NCI-H345 treated with DMSO at 0.1 percent for 48 hours (cell line): ENCODE measurements around the gene MN1.
A peak's percentile ranks its signal among the peaks of the same experiment; 100 is the strongest.

Experiments
- DNase-seq: peaks from one replicate; lab custom pipeline; 2025; ENCODE audit not compliant: unreplicated experiment; lab: John Stamatoyannopoulos, UW

MN1 gene

DNA sequence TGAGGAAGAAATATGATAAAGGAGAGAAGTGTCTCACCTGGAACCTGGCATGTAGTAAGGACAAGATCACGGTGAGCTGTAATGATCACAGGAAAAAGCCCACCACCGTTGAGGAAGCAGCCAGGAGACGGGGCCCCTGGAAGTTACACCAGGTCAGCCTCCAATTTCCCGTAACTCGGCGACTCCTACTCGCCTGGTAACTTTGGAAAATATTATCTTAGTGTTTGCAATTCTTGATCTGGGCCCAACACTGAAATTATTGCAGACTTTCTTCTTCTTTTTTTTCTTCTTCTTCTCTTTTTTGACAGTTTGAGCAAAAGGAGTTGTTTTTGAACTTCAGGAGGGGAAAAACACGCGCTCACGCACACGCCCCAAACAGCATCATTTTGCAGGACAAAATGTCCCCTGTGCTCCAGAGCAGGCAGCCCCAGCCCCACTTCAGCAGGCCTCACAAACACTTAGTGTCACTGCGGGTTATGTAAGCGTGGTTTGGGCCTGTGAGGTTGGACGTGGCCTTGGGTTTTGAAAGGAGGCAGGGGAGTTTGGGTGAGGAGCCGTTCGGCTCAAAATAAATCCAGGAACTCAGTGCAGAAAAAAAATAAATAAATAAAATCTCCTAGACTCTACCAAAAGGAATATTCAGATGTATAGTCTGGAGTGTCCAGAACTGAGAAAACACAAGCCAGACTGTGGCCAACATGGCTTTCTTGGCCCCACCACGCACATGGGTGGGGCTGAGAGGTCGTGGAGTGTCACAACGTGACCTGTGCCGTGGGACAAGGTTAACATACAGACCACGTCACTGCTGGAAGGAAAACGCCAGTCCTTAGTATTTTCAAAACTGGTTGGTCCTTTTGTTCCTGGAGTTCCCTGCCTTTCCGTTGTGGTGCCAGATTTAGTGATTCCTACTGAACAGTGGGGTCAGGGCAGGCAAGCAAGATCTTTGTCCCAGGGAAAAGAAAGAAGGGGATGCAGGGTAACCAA is 26.3 kb upstream of the MN1 start:
- no peak for DNase-seq

DNA sequence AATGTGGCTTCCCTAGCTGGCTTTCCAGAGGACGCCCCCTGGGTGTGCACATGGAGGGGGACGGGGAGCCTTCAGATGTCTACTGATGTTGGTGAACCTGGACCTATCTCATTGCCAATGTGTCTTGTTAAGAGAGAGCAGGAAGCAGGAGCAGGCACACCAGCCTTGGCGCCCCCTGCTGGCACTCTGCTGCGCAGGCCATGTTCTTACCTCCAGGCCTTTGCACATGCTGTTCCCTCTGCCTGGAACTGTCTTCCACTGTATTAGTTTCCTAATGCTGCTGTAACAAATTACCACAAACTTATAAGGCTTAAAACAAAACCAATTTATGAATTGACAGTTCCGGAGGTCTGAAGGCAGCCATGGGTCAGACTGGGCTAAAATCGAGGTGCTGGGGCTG is 23.6 kb upstream of the MN1 start:
- DNase-seq = no peak

DNA sequence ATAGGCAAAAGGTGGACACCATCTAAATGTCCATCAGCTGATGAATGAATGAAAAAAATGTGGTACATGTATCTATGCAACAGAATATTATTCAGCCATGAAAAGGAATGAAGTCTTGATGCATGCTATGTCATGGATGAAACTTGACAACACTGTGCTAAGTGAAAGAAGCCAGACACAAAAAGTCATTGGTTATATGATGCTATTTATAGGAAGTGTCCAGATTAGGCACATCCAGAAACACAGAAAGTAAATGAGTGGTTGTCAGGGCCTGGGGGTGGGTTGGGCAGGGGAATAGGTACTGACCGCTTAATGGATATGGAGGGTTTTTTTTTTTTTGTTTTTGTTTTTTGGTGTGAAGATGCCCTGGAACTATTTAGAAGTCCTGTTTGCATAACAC is 21.7 kb upstream of the MN1 start:
- DNase-seq = no peak

DNA sequence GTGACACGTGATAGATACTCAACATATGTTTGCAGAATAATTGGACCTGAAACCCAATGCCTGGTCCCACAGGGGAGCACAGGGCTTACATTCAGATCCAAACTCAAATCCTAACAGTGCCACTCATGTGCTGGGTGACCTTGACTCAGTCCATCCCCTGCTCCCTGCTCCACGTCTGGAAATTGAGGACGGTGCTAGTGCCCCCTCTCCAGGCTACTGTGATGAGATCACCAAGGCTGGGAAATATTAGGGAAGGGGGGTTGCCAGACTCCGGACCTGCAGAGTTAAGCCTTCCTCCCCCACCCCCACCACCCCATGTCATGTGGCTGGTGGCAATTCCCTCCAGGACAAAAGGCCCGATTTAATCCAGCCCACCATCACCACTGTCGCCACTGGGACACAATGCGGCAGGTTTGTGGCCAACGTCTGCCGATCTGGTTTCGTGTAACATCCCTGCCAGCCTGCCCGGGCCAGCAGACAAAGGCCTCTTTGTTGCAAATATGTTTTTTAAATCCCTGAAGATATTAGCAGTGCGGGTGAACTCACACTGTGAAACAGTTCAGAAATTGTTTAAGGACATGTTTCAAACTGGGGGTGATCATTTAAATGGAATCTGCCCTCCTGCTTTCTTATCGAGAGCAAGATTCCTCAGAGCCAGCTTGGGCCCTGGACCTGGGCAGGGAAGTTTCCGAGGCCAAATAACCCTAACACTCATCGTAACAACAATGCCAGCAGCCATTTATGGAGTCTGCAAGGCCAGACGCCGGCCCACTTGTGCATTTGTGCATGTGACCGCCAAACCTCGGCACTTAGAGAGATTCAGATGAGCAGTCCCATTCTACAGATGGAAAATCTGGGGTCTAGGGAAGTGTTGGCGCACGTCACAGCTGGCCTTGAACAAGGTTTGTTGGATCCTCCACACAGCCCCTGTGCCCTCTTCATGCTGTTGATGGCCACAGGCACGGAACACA is 19.6 kb upstream of the MN1 start:
- DNase-seq = no peak

DNA sequence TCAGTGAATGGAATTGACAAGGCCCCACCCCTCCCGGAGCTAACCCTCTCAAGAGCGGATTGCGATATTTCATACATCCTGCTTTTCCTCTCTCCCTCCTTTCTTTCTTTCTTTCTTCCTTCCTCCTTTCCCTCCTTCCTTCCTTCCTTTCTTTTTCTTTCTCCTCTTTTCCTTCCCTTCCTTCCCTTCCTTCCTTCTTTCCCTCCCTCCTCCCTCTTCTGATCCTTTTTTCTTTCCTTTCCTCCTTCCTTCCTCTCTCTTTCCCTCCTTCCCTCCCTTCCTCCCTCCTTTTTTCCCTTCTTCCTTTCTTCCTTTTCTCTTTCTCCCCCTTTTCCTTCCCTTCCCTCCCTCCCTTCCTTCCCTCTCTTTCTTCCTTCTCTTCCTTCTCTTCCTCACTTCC is 15.0 kb upstream of the MN1 start:
- DNase-seq = no peak

DNA sequence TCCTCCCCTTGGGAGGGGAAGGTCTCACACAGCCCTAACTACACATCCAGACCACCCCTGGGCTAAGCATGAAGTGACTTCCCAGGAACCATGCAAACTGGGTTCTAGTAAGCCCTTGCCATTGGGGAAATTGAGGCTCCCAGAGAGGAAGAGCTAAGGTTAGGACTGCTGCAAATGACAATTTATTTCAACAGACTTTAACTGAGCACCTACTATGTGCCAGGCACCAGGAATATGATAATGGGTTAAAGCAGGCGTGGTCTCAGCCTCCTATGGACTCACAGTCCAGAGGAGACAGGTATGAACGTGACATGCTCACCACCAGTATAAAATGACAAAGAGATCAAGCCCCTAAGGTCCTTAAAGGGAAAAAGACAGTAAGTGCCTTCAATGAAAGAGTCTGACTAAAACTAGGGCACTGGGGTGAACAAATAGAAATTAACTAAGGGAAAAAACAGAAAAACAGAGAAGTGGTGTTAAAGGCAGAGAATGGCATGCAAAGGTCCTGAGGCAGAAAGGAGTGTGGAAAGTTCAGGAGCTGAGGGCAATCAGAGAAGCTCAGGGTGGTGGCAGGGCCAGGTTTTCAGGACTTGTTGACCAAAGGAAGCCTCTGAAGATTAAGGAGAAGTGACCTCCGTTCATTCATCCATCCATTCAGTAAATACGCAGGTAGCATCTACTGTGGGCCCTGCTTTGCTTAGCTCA is 14.4 kb upstream of the MN1 start:
- no peak for DNase-seq

DNA sequence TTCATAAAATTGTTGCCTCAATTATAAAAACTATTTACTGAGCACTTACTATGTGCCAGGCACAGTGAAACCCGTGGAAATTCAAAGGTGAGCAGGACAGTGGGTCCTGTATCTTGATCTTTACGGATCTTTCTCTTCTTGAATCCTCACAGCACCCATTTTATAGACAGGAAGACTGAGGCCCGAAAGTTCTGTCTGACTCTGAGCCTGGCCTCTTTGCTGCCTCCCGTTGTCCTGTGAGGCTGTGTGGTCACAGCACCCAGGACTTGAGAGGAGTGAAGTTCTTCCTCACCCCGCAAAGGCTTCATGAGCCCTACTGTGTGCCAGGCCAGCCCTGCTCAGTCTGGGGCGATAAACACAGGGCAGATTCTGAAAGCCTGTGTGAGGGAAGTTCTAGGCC is 13.4 kb upstream of the MN1 start:
- DNase-seq = no peak

DNA sequence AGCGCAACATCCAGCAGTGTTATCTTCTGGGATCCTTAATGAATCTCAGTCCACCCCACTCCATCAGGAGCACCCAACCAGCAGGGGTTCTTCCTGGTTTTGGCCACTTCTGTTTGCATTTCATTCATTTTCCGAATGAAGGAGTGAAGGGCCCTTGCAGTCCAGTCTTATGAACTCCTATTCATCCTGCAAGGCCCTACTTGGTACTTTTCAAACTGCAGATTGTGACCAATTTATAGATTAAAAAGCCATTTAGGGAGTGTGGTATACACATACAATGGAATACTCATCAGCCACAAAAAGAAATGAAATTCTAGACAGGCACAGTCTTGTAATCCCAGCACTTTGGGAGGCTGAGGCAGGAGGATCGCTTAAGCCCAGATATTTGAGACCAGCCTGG is 10.2 kb upstream of the MN1 start:
- no peak for DNase-seq

DNA sequence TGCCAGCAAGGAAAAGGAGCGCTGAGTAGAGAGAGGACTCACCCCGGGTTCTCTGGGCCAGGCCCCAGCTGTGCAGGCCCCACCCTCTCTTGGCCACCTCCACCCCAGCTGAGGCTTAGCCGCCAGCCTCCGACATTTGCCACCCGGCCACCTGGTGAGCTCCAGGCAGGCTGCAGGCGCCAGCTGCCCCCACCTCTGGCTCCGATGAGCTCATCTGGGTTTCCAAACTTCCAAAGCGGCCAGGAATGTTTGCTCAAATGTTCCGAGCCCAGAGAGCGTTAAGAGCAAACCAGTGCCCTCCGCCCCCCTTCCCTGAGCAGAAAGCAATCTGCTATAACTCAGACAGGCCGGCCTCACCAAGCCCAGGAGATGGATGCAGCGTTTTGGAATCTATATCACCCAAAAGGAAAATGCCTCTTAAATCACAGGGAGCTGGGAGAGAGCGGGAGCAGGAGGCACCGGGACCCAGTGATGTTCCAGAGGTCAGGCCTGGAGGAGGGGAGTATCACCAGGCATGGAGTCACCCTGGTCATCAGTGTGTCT is 9.1 kb upstream of the MN1 start:
- peak; percentile 11 for DNase-seq

DNA sequence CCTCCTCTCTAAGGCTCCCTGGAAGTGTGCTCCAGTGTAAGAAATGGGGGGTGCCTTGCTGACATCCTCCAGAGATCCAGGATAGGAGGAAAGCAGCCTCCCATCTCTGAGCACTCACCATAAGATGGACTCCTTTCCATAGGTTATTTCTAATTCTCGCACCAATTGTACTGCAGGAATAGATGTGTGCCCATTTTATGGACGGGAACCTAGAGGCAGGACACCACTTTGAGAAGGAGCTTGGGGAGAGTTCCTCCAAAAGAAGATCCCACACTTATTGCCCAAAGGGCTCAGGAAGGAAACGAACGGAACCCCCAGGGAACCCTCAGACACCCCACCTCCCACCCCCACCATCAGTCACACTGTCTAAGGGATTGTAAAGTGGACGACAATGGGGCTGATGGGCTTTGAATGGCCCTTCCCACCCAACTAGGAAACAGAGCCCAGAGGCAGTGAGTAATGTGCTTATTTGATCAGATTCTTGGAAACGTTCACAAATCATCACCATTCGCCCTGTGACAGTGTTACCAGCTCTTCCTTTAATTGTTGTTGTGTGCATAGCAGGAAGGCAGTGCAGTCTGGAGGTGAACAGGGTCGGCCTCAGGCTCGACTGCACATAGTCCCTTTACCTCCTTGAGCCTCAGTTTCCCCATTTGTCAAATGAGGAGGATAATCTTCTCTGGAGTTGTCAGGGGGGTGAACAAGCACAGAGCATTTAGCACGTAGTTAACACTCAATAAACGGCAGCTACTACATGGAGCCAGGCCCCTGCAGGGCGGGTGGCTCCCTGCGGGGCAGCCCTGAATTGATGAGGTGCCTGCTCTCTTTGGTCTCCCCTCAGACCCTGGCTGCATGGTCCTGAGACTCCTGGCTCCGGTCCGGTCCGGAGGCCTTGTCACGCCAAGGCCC is 8.4 kb upstream of the MN1 start:
- no peak for DNase-seq

DNA sequence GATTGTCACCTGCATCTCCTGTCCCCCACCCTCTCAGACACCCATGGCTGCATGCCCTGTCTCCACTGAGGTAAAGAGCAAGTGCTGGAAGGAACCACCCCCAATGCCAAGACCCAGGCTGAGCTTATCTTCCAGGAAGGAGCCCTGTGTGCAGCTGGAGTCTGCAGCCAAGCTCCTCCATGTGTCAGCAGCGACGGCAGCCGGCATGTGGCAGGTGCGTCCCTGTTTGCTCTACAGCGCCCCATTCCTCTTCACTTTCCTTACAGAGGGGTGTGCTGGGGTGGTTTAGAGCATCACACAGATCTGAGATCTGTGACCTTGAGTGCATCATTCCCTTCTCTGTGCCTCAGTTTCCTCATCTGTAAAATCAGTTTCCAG is 7.7 kb upstream of the MN1 start:
- DNase-seq = no peak

DNA sequence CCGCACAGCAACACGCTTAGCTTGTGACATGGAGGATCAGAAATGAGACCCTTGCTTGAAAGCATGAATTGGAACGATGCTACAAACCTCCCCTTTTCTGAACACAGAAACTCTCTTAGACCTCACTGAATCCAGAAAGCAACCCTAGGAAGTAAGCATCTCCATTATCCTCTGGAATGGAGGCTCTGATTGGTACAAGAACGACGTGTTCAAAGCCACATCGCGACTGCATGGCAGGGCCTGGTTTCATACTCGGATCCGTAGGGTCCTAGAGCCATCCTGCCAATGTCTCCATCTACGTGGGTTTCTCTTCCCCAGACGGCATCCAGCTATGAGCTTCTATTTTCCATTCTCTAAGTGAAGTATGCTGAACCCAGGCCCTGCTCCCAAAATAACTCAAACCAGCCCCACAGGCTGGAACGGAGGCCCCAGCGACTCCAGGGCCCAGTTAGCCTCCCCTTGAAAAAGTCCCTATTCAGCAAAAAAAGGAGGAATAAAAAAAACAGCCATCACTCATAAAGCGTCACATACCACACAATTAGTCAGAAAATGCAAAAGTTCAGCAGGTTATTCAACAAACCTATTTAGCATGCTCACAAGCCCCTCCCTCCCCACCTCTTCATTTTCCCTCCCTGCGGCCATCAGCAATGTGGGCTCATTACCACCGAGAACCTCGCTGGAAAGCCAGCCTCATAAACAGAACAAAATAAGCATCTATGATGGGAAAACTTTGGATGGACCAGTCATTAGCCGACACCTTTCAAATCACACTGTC is 7.1 kb upstream of the MN1 start:
- DNase-seq = no peak

DNA sequence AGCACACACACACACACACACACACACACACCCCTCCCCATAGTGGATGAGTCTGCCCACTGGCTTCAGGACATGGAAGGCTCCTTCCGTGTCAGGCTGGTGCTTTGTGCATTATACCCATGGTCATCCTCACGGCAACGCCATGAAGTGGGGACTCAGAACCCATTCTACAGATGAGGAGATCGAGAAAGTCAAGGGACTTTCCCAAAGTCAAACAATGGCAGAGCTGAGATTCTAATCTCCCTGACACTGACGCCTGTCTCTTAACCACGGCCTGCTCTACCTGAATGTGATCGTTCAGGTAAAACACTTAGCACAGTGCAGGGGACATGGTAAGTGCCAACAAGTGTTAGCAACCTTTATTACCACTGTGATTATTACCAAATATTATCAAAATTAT is 4.3 kb upstream of the MN1 start:
- no peak for DNase-seq

DNA sequence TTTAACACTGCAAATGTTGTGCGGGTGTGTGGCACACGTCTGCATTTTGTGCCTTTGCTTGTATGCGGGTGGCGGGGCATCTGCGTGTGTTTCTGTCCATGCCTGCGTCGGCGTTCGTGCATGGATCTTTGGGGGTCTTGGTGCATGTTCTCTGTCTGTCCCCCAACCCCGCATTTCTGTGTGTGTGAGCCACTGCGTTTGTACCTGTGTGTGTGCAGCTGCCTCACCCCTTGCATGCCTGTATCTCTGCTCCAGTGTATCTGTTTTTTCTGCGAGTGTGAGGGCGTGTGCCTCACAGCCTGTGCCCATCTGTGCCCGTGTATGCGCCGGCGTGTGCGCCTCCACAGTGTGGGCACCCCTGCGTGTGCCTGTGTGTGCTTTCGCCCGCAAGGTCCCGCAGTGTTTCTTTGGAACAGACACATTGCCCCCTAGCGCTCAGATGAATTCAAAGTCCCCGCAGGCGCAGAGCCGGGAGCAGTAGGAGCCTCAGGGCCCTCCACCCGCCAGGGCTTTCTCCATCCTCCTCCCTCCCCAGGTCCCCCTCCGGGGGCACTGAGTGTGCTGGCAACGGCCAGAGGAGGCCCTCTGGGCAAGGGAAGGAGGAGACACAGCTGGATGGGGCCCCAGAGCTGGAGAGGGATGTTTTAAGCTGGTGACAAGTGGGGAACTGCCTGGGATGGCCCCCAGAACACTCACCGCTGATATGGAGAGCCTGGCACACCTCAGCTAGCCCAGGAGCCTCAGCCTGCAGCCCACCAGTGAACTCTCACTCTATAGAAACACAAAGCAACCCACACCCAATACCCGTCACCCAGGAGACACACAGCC is 3.1 kb upstream of the MN1 start:
- peak; percentile 27 for DNase-seq

DNA sequence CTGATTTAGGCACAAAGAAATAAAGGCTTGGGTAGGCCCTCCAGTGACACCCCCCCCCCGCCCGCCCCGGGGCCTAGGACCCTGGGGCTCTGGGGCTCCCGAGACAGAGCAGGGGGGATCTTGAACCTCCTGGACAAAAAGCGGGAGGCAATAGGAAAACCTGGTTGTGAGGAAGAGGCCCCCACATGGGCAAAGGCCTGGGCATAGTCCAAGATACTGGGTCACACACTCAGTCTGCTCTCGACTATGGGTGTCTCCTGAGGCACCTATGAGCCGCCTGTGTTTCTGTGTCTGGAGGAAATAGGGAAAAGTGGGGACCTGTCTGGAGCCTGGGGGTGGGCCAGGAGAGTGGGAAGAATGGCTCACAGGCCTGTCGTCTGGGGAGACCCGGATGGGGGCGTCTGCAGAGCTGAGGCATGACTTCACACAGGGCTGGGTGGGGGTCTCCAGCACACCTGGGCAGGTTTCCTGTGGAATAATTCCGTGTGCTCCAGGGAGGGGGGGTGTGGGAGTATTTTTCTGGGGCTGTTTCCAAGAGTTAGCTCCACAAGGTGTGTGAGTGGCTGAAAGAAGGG is 2.4 kb upstream of the MN1 start:
- DNase-seq = no peak

DNA sequence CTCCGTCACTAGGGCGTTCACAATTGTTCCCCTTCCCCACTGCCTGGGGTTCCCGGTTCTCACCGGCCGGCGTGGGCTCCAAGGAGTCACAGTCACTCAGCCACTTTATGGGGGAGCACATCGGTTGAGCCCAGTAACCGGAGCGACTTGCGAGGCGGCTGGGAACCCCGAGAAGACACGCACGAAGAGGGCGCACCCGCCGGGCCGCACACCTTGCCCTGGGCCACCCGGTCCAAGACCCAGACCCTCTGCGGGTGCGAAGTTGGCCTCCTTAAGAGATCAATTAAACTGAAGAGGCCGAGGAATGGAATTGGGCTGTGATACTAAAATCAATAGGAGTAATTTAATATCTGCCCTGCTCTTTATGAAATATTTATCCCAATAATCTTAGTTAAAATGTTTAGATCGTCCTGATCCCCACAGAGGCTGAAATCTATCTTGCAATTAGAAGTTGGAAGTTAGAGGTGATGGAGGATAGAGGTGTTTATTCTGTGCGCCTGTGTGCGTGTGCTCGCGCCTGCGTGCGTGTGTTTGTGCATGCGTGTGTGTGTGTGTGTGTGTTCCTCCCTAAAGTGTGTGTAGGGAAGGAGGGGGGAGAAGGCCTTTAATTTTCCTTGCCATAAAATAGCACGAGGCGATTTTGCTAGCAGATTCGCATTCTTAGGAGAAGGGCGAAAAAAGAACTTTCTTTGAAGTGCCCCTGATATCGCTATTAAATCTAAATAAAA is 954 bp upstream of the MN1 start:
- DNase-seq = no peak

DNA sequence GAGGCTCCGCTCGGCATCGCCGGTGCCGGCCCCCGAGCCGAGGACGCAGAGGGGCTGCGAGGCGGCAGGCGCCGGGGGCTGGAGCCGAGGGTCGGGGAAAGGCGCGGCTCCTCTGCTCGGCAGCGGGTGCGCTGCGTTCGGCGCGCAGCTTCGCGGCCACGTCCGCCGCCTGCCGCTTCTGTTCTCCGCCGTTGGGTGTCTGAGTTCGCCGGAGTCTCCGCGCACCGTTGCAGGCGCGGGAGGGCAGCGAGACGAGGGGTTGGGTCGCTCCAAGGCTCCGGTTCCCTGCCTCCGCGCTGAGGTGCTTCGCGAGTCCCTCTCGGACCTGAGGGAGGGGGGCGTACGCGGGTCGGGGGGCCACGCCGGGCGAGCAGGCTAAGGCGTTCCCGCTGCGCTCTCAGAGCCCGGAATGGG is 347 bp downstream of the MN1 start:
- DNase-seq = no peak
